HG02642 (cell line): ENCODE results near the gene HAPLN1.
"Not testable (repeated sequence)": the region's sequence is repeated elsewhere in the genome, so short reads cannot be mapped to it uniquely, and the experiment has no call there.

Experiments
- ATAC-seq: cut with Tn5 transposase; IDR thresholded peaks from one replicate; pipeline ENCODE4 v1.9.1; 2021; ENCODE audit warnings: mild to moderate bottlenecking; ENCODE audit not compliant: unreplicated experiment, poor library complexity

Gene HAPLN1

DNA sequence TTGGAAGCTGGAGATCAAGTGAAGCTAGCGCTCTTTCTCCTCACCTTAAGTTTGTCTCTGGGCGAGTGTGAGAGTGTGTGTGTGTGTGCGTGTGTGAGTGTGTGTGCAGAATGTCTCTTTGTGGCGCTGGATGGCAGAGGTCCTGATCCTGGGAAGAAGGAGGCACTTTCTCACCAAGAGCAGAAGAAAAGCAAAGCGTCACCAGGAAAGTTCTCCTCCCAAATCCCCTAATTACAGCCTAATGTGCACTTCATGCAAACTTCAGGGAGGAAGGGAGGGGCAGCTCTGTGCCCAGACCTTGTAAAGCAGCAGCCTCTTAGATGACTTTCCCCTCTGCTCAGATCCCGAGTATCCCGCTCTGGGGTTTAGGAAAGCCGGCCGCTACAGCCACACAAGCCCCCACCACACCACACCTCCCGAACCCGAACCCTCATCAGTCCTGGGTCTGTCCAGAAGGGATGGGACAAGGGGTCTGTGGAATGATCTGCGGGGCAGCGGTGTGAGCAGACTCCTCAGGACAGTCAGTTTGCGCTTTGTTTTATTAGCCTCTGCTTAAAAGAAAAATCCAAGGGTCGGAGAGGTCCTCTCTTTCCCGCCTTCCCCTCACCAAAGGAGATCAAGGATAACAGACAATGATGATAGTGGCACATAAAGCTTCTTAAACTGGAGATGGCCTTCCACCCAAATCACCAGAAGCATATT, at the start of gene HAPLN1:
TSS of gene HAPLN1 (minus strand) at position 20 of the 702 bp plus-strand sequence. CDS start 47,332 bp downstream, outside the sequence.
- no peak for ATAC-seq

DNA sequence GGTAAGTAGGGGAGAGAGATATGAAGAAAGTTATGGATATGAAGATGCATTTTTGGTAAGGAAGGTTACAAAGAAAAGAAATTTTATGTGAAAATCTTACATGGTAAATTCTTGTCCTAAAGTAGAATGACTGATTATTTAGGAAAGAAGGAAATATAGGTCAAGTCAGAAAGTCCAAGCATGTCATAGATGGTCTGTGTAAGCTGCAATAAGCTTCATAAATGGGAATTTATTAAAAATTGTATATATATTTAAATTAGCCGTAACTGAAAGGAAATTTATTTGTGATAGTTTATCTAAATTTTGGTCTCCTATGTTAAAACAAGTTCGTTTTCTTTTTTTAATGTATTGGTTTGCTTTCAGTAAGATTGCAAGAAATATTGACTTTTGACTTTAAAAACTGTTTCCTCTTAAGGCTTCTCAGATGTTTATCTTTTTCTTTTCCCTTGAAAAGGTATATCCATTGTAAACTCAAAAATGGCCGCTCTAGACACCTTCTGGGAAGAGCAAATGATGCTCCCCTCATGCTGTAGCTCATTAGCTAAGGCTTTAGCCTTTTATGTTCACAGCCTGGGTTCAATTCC, 46.8 kb upstream of the HAPLN1 start:
- no peak for ATAC-seq

DNA sequence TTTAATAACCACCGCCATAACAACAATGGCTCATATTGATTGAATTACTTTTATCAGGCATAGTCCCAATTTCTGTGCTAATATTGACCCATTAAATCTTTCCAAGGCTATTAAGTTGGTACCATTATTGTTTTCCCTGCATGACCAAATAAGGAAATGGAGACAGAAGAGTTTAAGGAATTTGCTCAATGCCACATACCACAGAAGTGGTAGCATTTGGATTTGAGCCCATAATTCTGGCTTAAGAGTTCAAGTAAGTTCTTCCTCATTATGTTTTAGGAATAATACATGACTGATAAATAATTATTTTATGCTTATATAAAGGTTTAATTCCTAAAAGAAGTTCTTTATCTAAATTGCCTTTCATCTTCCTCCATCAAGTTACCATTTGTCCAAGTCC, 43.4 kb upstream of the HAPLN1 start:
- no peak for ATAC-seq

DNA sequence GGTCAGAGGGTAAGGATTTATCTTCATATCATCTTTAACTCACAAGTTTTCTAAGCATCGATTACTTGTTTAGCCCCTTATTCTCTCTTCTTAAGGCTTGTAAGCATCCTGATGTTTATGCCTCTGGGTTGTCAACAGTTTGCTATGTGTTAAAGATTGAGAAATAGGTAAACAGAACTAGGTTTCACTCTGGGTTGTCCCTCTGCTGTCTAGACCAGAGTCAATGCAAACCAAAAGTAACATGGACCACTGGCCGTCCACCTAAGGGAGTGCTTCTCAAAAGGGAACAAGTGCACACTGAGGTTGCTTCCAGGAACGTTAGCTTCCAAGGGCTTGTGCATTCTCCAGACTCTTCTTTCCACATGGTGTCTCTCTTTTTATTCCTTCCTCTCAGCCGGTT, 39.9 kb upstream of the HAPLN1 start:
- no peak for ATAC-seq

DNA sequence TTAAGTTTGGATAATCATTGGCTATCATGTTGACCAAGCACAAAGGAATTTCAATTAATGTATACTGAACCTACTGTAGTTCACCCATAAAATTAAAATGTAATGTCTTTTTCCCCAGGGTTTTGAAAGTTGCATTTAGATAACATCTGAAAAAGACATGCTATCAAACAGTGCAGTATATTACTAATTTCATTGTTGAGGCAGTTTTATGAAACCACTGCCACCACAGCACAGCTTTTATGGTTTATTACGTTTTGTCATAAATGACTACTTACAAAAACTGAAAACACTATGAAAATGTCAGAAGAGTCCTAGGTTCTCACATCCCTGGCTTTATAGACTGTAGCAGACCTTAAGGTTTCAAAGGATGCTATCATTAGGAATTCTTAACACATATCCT, 32.0 kb upstream of the HAPLN1 start:
- no peak for ATAC-seq

DNA sequence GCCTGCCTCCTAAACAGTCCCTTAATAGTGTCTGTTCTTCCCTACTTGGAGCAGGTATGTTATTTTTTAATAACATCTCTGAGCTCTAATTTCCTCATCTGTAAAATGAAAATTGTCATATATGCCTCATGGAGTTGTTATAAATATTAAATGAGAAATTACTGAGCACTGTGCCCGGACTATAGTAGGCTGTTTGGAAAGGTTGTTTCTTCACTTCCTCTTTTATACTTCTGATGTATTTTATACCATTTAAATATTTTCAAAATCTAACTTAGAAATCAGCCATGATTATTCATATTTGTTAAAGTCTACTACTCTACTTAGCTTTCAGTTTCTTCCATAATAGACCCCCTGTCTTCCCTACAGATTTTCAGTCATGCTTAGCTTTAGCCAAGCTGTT, 30.5 kb upstream of the HAPLN1 start:
- no peak for ATAC-seq

DNA sequence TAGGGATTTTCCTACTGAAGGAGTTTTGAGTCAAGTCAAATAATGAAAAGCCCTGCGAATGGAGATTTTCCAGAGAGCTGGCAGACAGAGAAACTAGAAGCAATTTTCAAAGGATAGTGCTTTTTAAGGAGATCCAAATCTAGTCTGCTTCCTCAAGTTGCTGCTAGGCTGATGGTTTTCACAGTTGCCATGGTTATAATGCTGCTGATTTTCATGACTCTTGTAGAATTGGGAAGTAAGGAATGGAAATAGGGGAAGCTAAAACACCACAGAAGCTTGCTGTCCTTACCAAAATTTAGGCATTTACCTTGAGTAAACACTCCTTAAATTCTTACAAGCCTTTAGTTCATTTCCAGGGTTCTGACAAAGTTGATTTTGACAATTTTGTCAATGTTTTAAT, 30.1 kb upstream of the HAPLN1 start:
- no peak for ATAC-seq

DNA sequence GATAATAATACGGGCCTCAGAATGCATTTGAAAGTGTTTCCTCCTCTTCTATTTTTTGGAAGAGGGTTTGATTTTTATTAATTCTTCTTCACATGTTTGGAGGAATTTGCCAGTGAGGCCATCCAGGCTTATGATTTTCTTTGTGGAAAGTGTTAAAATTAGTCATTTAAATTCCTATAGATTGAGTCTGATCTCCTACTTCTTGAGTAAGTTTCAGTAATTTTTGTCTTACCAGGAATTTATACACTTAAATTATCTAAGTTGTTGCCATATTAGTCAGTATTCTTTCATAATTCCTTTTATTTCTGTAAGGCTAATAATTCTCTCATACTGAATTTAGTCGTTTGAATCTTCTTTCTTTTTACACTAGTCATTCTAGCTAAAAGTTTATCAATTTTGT, 25.2 kb upstream of the HAPLN1 start:
- no peak for ATAC-seq

DNA sequence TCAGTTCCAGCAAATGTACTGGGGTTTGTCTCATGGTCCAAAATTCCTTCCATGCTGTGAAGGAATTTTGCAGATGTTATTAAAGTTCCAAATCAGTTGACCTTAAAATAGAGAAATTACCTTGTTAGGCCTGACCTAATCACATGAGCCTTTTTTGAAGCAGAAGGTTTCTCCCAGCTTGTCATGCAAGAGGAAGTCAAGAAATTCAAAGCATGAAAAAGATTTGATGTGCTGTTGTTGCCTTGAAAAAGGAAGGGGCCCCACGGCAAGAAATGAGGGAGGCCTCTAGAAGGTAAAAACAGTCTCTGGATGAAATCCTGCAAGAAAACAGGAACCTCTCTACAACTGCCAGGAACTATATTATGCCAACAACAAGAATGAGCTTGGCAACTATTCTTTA, 24.2 kb upstream of the HAPLN1 start:
- no peak for ATAC-seq

DNA sequence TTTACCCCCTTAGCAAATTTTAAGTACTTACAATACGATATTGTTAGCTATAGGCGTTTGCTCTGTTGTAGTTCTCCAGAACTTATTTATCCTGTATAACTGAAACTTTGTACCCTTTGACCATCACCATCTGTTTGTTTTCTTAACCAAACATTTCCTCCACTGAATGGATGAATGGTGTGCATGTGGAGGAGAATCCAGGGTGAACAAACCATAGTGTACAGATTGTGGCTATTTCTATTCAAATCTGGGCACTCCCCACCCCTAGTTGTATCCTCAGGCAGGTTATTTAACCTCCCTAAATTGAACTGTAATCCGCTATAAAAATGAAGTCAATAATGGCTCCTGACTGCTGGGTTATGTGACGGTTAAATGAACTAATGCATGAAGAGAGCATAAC, 21.4 kb upstream of the HAPLN1 start:
- no peak for ATAC-seq

DNA sequence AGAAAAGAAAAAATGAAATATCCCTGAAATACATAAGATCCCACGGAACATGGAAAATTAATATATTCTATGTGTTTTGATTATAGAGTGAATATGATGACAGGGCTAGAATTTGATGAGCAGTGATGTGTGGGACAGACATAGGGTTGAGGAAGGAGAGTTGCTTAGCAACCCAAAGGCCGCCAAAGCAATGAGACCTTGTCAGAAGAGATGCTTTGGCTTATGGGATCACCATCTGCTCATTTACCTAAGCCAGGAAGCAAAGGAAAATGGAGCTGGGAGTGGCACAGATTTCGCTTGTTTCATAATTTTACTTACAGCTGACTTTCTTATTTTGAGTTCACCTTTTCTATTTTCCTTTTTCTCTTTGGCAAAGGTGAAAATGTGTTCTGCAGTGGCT, 20.9 kb upstream of the HAPLN1 start:
- ATAC-seq, result no peak

DNA sequence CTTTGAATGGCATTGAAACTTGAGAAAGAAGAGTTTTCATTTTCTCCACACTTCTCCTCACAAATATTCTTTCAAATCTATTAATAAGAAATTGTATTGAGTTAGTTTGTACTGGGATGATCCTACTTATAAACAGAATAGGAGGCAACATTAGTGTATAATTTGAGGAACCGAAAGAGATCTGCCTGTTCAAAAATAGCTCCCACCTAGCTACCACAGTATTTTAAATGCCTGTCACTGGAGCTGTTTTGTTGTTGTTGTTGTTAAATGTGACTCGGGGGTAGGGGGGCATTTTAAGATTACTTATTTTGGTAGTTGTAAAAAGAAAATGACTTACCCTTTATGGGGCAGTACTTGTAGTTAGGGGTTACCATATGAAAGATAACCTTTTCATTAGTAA, 20.1 kb upstream of the HAPLN1 start:
- peak; percentile 76 for ATAC-seq

DNA sequence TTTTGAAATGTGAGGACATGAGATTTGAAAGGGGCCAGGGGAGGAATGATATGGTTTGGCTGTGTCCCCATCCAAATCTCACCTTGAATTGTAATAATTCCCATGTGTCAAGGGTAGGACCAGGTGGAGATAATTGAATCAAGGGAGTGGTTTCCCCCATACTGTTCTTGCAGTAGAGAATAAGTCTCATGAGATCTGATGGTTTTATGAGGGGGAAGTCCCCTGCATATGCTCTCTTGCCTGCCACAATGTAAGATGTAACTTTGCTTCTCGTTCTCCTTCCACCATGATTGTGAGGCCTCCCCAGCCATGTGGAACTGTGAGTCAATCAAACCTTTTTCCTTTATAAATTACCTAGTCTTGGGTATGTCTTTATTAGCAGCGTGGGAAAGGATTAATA, 15.5 kb upstream of the HAPLN1 start:
- ATAC-seq, result not testable (repeated sequence)

DNA sequence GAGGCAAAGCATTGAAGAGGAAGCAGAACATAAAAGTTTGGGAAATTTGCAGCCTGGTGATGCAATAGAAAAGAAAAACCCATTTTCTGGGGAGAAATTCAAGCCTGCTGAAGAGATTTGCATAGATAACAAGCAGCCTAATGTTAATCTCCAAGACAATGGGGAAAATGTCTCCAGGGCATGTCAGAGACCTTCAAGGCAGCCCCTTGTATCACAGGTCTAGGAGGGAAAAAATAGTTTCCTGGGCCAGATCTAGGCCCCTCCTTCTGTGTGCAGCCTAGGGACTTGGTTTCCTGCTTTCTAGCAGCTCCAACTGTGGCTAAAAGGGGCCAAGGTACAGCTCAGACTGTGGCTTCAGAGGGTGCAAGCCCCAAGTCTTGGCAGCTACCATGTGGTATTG, 14.4 kb upstream of the HAPLN1 start:
- ATAC-seq, result not testable (repeated sequence)

DNA sequence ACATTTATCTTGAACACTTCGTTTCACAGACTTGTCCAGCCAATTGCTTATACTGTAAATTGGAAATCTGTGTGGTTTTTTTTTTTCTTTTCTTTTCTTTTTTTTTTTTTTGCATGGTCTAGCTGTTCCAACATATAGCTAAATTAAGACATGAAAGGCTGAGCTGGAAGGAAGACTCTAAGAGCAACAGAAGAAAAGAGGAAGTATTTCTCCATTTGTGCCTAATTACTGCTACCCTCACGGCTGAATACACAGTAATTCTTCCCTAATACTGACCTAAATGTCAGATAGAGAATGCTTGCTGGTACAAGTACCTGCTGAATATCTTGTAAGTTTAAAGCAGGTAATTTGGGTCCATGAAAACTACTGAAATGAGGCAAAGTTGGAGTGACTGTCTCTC, 11.0 kb upstream of the HAPLN1 start:
- no peak for ATAC-seq

DNA sequence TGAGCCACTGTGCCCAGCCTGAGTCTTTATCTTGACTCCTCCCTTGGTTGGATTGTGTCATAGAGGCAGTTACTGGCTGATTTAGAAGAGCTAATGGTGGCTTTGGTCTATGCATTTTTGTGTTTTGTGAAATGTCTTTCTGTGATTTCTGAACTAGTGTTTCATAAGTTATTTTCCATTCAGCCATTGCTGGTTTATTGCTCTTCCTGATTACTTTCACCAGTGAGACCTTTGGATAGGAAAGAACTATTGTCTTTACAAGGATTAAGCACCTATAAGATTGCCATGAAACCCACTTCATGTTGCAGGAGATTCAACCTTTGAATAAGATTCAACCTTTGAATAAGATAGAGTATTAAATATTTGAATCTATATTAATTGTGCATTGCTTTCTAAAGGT, 8.7 kb upstream of the HAPLN1 start:
- no peak for ATAC-seq

DNA sequence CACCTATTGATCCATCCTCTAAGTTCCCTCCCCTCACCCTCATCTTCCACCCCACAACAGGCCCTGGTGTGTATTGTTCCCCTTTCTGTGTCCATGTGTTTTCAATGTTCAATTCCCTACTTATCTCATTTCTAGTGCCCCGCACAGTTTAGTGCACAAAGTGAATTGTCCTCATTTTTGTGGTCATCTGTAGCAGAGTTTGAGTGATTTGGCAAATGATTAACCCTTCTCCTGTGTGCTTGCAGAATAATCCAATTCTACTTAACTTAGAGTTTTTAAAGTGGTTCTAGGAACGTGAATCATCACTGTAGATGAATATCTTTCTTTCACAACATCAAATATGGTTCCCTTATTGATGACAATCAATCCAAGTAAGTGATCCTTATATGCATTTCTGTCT, 6.3 kb upstream of the HAPLN1 start:
- no peak for ATAC-seq

DNA sequence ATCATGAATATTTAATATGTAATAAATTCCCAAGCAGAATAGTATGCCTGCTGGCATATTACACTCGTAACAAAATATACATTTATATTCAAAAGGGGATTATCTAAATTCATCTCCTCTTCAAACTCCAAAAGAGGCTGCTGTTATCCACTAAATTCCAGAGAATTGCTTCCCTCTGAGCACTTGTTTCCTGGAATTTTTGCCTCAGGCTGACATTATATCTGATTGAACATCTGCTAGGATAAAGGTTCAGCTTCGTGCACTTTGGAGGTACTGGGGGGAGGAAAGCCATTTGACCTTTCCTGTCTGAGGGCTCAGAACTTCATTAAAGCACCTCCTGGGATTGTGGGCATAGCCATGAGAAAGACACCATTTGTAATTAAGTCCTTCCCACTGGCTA, 4.3 kb upstream of the HAPLN1 start:
- ATAC-seq, result no peak

DNA sequence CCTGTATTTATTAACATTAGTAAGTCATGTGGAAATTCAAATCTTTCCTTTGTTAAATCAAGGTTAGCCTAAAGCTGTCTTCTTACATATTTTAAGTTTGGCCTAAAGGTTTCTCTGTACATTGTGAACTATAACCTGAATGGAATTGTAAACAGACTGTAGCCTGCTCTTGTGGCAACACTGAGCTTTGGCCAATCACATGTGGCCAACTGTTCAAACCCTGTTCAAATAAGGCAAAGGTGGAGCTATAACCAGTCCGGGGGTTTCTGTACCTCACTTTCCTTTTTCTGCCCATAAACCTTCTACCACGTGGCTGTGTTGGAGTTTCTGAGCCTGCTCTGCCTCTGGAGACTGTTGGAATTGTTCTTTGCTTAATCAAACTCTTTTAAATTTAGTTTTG, 3.3 kb upstream of the HAPLN1 start:
- ATAC-seq, result no peak

DNA sequence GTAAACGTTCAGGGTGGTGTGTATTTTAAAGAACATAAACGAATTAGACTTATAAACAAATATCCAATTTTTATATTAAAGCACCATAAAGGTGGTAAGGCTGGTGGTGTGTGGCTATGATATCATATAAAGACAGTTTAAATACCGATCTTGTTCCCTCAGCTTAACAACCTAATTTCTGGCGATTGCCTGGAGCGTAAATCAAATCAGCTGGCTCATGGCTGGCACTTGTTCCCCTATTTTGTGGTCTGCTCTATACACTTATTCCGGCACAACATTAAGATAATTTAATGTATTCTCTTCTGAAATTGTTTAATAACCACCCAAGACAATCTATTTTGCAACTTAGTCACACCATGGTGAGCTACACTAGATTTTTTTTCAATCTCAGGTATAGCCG, 2.4 kb upstream of the HAPLN1 start:
- no peak for ATAC-seq

DNA sequence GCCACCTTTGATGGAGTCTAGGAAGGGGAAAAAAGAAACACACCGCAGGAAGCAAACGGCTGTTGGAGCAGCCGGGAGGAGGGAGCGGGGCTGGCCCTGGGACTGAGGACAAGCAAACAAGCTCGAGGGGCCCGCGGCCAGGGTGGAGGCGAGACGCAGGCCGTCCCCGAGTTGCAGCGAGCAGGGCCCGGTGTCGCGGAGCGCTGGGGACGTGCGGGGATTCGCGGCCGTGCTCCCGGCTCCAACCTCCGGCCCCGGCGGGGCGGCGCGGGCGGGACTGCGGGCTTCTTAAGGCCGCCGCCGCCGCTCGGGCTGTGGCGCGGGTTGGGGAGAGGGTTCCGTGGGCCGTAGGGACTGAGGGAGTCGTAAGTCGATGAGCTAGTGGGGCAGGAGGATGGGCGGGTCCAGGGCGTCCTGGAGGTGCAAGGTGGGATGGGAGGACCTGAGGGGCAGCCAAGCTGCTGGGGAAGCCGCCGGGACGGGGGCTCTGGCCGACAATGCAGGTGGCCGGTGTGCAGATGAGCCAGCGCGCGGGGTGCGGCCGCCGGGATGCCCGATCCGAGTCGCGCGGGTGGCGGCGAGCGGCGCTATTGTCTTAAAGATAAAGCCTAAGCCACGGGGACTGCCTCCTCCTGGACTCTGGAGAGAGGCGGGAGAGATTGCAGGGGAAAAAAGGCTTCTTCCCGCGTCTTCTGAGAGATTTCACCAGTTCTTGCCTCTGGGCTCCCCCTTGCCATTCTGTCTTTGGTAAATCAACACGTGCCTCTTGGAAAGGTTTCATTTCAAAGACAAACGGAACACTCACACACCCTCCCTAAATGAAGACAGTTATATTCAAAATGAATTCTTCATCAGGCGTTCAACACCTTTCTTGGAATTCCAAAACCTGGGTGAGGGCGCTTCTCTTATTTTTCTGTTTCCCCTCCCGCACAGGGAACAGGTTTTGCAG, 1.6 kb upstream of the HAPLN1 start:
- peak; percentile 64 for ATAC-seq
